NCI-H510A treated with DMSO at 0.1 percent for 48 hours (cell line): ENCODE measurements around the gene FGG.

Experiments
- DNase-seq: peaks from one replicate; lab custom pipeline; 2025; lab: John Stamatoyannopoulos, UW

The FGG gene

DNA sequence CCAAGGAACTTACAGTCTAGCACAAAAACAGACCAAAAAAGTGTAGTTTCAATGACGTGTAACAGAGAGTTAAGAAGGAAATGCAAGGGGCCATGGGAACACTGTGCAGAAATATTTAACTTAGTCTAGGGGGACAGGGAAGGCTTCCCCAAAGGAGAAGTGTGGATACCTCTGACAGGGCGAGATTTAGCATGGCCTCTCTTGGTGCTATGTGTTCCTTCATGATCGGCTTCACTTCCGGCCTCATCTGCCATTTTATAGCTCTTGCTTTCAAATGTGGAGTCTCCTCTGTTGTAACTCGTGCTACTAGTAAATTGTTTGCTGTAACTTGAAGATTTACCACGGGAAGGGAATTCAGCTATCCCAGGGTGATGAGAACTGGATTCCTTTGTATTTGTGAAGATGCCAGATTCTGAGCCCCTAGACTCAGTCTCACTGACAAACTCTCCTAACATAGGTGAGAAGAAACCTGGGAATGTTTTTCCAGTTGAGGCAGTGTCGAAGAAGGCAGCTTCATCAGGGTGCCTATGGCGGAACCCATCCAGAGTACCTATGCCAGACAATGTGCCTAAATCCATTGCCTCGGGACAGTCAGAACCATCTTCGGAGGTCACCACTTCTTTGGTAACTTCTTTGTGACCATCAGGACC lies 27.0 kb downstream of the FGG start:
- DNase-seq: no peak

DNA sequence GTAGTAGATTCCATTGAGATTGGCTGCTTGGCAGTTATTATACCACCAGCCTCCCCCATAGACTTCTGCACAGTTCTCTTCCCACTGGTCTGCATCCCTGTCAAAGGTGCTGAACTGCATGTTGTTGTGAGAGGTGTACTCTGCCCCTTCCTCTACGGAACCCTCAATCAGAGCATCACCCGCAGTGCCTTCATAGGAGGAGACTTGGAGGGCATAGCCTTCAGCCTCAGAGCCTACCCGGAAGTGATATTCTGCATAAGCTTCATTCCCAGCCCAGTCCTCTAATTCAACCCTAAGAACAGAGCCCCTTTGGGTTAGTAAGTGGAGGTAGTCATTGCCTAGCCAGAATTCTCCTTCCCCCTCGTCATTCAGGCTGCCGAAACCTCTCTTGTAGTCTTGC lies 28.2 kb downstream of the FGG start:
- no peak for DNase-seq

GRCh38 chr4:154583677-154584076 lies 28.8 kb downstream of the FGG start:
- DNase-seq: no peak

- DNase-seq: no peak
Measured at GRCh38 chr4:154583230-154583629, 29.2 kb downstream of the FGG start.

- DNase-seq: no peak
Measured at GRCh38 chr4:154582723-154583122, 29.7 kb downstream of the FGG start.

DNA sequence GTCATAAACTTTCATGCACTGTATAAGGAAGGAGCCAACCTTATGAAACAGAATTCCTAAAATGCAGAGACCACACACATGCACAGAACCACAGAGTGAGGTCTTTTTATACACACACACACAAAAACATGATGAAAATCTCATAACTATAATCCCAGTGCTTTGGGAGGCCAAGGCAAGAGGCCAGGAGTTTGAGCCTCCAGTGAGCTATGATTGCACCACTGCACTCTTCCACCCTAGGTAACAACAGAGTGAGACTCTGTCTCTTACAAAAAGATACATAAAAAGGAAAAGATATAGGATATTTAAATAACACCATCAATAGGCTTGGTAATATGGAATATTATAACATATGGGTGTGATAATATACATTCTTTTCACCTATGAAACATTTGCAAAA lies 32.5 kb downstream of the FGG start:
- DNase-seq: no peak

DNA sequence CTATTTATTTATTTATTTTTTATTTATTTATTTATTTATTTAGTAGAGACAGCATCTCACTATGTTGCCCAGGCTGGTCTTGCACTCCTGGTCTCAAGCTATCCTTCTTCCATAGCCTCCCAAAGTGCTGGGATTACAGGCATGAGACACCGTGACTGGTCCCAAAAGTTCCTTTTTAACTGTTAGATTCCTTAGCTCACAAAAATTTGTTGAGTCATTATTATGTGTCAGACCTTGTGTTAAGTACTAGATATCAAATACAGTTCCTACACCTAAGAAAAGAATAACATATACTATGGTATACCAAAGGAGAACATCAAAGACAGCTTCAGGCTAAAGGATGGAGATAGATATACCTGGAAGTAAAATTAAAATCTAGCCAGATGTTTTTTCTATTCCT lies 33.5 kb downstream of the FGG start:
- no peak for DNase-seq

DNA sequence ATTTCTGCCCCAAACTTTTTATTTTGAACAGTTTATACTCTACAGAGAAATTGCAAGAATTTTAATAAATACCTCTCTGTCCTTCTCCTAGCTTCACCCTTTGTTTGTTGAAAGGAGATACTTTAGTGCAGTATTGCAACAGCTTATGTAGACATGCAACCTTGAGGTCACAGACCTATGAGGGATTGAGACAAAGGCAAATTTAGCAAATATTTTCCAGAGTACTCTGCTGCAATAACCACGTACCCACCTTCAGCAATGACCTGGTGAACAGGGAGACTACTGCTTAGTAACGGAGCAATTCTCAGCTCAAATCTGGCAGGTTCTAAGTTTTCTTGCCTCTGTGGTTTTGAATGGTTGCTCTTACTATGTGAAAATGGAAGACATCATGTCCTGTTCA lies 35.1 kb downstream of the FGG start:
- no peak for DNase-seq

GRCh38 chr4:154574311-154574710 lies 38.1 kb downstream of the FGG start:
- DNase-seq: no peak

GRCh38 chr4:154573190-154573870 lies 39.1 kb downstream of the FGG start:
- no peak for DNase-seq

GRCh38 chr4:154569584-154569983 lies 42.9 kb downstream of the FGG start:
- DNase-seq: no peak

DNA sequence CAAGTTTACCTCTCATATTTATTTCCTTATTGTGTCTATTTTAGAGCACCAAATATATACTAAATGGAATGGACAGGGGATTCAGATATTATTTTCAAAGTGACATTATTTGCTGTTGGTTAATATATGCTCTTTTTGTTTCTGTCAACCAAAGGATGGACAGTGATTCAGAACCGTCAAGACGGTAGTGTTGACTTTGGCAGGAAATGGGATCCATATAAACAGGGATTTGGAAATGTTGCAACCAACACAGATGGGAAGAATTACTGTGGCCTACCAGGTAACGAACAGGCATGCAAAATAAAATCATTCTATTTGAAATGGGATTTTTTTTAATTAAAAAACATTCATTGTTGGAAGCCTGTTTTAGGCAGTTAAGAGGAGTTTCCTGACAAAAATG lies 43.4 kb downstream of the FGG start:
- no peak for DNase-seq

DNA sequence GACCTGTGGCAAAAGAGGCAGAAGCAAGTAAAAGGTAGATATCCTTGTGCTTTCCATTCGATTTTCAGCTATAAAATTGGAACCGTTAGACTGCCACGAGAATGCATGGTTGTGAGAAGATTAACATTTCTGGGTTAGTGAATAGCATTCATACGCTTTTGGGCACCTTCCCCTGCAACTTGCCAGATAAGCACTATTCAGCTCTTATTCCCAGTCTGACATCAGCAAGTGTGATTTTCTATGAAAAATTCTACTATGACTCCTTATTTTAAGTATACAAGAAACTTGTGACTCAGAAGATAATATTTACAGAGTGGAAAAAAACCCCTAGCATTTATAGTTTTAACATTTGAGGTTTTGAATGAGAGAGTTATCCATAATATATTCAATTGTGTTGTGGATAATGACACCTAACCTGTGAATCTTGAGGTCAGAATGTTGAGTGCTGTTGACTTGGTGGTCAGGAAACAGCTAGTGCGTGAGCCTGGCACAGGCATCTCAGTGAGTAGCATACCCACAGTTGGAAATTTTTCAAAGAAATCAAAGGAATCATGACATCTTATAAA lies 45.7 kb downstream of the FGG start:
- DNase-seq: no peak

DNA sequence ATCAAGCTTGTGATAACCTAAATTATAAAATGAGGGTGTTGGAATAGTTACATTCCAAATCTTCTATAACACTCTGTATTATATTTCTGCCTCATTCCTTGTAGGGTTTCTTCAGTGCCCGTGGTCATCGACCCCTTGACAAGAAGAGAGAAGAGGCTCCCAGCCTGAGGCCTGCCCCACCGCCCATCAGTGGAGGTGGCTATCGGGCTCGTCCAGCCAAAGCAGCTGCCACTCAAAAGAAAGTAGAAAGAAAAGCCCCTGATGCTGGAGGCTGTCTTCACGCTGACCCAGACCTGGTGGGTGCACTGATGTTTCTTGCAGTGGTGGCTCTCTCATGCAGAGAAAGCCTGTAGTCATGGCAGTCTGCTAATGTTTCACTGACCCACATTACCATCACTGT lies 46.8 kb downstream of the FGG start:
- no peak for DNase-seq

- no peak for DNase-seq
Measured at GRCh38 chr4:154564311-154564710, 48.1 kb downstream of the FGG start.

- no peak for DNase-seq
Measured at GRCh38 chr4:154562697-154563254, 49.7 kb downstream of the FGG start, which contains the start of gene FGB. Gene FGB (plus strand): TSS chr4:154563011. CDS start chr4:154563019, 8 bp downstream.

DNA sequence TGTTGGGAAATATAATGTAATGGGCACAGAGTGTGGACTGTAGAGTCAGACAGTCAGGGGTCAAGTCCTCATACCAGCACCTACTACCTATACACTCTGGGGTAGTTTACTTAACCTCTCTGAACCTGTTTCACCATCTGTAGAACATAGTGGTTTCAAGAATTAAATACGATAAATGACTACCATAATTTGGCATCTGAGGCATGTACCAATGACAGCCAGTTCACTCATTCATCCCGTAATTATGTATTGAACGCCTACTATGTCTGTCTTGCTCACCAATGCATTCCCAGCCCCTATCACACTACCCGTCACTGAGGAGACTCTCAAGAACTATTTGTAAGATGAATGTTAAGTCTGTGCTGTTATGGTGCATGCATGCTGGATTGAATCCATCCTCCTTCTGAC lies 51.6 kb downstream of the FGG start:
- DNase-seq: no peak

DNA sequence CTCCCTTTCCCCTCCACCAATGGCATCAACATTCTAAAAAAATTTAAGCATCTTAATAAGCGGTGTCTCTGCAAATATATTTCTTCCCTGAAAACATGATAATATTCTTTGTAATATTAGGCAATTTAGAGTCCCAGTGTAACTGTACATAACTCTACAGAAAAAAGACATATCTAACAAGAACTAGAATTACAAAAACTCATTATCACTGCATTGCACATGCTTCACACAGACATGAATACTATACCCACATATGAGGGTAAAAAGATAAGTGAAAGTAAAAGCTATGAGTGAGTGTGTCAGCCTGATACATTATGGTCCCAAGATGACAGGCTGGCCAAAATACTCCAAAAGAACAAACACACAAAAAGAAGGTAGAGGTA lies 52.0 kb downstream of the FGG start:
- no peak for DNase-seq

- peak; percentile 8 for DNase-seq
Measured at GRCh38 chr4:154559494-154560418, 52.7 kb downstream of the FGG start.

- no peak for DNase-seq
Measured at GRCh38 chr4:154559141-154559493, 53.3 kb downstream of the FGG start.
